Inferior parietal cortex (tissue), 1 donor: ENCODE results near the gene GIPC1.
"Not testable (repeated sequence)": the region's sequence is repeated elsewhere in the genome, so short reads cannot be mapped to it uniquely, and the experiment has no call there.

ENCODE experiments used
- DNase-seq: peaks from one replicate; pipeline ENCODE4 v3.0.0-alpha.2; 2016; ENCODE audit errors: extremely low spot score

GIPC1 gene, protein sequence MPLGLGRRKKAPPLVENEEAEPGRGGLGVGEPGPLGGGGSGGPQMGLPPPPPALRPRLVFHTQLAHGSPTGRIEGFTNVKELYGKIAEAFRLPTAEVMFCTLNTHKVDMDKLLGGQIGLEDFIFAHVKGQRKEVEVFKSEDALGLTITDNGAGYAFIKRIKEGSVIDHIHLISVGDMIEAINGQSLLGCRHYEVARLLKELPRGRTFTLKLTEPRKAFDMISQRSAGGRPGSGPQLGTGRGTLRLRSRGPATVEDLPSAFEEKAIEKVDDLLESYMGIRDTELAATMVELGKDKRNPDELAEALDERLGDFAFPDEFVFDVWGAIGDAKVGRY

DNA sequence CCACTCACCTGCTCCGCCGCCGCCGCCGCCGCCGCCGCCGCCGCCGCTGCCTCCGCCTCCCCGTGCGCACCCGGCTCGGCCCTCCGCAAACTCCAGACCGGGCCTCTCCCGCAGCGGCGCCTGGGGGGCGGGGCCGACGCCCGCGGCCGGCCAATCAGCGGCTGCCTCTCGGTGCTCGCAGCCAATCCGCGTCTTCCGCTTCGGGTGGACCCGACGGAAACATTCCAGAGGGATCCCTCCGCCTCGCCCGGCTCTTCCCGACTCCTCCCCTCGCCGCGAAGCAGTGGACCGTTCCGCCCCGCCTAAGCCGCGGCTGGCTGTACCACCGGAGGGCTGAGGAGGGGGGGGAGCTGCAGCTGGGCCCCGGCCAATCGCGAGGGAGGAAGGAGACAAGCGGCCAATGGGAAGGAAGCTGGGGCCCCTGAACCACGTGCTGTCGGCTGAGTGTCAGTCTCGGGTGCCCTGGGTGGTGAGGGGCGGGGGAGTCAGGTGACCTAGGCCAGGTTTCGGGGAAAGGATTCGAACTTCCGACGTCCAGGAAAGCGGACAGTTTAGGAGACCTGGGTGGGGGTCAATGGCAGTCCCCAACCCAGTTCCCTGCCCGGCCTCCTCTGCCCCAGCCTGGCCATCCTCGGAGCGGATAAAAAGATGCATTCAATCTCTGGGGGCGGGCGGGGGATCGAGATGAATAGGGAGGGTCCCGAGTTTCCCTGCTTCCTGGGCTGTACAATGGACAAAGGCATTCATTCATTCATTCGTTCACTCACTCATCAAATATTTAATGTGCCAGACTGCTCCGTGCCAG is at the start of gene GIPC1:
Gene GIPC1, minus strand, starts transcription at position 99 of the 805 bp plus-strand sequence. CDS start 13,151 bp downstream, outside the sequence.
- peak; percentile 96 for DNase-seq

DNA sequence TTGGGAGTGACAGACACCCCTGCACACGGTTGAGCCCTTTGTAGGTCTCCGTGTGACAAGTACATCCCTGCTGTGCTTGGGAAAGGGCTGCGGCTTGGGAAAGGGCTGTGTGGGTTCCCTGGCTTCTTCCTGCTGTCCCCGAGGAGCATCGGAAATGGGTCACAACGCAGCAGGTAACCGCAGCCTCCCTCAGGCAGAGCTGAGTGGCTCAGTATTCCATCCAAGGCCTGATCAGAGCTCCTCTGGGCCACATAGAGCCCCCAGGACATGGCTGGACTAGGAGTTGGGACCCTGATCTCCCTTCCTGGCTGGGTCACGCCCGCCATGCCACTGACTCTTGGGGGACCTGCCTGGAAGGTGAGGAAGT is 49.8 kb upstream of the GIPC1 start:
- no peak for DNase-seq

GRCh38 chr19:14544977-14545715 is 49.2 kb upstream of the GIPC1 start:
- DNase-seq: peak; percentile 80

DNA sequence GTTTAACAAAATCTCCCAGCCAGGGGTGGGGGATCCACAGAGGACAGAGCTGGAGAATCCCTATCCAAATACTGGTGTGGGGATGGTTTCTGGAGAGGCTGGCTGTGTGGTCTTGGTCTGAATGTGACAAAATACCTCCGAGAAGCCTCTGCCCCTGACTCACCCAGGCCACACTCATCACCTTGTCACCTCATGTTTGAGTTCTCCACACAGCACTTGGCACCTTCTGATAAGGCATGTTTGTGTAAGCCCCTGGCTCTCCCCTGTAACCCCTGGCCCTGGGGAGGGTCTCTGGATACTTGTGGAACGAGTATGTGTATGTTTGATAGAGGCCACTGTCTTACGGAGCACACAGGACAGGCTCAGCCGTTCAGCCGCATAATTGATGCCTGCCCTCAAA is 48.1 kb upstream of the GIPC1 start:
- no peak for DNase-seq

GRCh38 chr19:14542711-14543328 is 46.9 kb upstream of the GIPC1 start:
- no peak for DNase-seq

- DNase-seq: not testable (repeated sequence)
Observed at GRCh38 chr19:14541979-14542378, 46.1 kb upstream of the GIPC1 start.

GRCh38 chr19:14540741-14541525 is 45.0 kb upstream of the GIPC1 start:
- no peak for DNase-seq

- DNase-seq: no peak
Observed at GRCh38 chr19:14536926-14537692, 41.2 kb upstream of the GIPC1 start.

GRCh38 chr19:14533450-14533849 is 37.5 kb upstream of the GIPC1 start:
- DNase-seq: no peak

GRCh38 chr19:14530506-14530905 is 34.6 kb upstream of the GIPC1 start:
- DNase-seq: no peak

- no peak for DNase-seq
Observed at GRCh38 chr19:14530005-14530348, 34.0 kb upstream of the GIPC1 start.

DNA sequence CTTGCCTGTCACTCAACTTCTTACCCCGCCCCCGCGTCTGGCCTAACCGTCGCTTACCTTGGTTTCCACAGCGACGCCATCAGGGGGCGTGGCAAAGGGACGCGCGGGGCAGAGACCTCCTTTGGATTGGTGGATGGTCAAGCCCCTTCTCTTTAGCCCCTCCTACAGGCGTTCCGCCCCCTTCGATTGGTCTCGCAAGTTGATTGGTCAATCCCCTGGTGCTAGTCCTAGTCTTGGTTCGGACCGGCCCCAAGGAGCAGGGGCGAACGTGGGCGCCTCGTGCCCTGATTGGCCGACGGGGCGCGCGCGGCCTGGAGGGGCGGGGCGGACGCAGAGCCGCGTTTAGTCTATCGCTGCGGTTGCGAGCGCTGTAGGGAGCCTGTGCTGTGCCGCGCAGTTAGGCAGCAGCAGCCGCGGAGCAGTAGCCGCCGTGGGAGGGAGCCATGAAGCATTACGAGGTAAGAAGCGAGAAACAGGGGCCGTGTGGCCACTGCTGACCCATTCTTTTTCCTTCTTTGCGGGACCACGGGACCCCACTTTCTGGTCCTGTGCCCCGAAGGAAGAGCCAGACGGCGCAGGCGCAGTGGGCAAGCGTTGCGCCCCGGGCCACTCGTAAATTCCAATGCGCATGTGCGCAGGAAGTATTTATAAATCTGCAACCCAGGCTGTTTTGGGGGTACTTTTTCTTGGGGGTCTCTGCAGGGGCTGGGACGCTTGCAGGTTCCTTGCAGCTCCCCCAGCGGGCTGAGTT is 33.5 kb upstream of the GIPC1 start, which contains the start of gene TECR:
Gene TECR, plus strand, starts transcription at position 341 of the 751 bp plus-strand sequence. Its CDS starts 103 bp downstream, at position 444.
- peak; percentile 100 for DNase-seq

GRCh38 chr19:14528419-14529253 is 32.7 kb upstream of the GIPC1 start:
- no peak for DNase-seq

- DNase-seq: no peak
Observed at GRCh38 chr19:14526423-14526822, 30.5 kb upstream of the GIPC1 start.

- DNase-seq: no peak
Observed at GRCh38 chr19:14525729-14526128, 29.8 kb upstream of the GIPC1 start.

- no peak for DNase-seq
Observed at GRCh38 chr19:14520543-14520942, 24.6 kb upstream of the GIPC1 start.

- no peak for DNase-seq
Observed at GRCh38 chr19:14519860-14520407, 24.0 kb upstream of the GIPC1 start.

- DNase-seq: no peak
Observed at GRCh38 chr19:14519245-14519859, 23.4 kb upstream of the GIPC1 start.
